HL-60 (cell line): Measurements from ENCODE around the gene ANXA10.

Source experiments
- POLR2AphosphoS5 ChIP-seq: IDR thresholded peaks from 2 replicates; pipeline ENCODE4 v1.6.1; 2012; ENCODE audit warnings: low read depth
- TF ChIP-seq, protein P1 (sequence below): IDR thresholded peaks from one replicate; pipeline ENCODE4 v1.5.1; 2011; ENCODE audit warnings: low read length, control low read depth, inconsistent platforms; ENCODE audit not compliant: insufficient read depth

DNA sequence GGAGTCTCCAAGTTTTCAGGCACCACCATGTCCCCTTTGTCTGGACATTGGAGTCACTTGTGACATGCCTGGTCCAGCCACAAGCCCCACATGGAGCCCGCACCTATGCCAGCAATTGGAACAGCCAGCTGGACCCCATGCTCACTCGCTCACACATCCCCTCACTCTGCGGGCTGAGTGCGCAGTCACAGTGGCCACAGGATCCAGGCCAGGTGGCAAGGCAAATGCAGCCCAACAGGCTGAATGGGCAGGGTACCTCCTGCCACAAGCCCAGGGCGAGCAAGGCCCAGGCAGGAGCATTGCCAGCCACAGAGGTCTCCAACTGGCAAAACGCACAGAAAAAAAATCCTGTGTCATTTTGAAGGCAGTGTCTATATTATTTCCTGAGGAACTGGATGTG is 82.0 kb downstream of the ANXA10 start:
- no peak for TF ChIP-seq POLR2AphosphoS5
- TF ChIP-seq, protein P1, sequence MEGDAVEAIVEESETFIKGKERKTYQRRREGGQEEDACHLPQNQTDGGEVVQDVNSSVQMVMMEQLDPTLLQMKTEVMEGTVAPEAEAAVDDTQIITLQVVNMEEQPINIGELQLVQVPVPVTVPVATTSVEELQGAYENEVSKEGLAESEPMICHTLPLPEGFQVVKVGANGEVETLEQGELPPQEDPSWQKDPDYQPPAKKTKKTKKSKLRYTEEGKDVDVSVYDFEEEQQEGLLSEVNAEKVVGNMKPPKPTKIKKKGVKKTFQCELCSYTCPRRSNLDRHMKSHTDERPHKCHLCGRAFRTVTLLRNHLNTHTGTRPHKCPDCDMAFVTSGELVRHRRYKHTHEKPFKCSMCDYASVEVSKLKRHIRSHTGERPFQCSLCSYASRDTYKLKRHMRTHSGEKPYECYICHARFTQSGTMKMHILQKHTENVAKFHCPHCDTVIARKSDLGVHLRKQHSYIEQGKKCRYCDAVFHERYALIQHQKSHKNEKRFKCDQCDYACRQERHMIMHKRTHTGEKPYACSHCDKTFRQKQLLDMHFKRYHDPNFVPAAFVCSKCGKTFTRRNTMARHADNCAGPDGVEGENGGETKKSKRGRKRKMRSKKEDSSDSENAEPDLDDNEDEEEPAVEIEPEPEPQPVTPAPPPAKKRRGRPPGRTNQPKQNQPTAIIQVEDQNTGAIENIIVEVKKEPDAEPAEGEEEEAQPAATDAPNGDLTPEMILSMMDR: no peak
